SK-N-SH treated with all-trans-retinoic acid at 6 μM for 48 hours (cell line): ENCODE measurements around the gene TFR2.

Source experiments
- ATAC-seq: fragments of 200-7000 bp; cut with Tn5 transposase; 3 replicates; pipeline ENCODE4 v1.9.1; 2020; ENCODE audit warnings: mild to moderate bottlenecking, moderate library complexity
- ARNTL ChIP-seq: fragments of 450-650 bp; formaldehyde crosslinking; IDR thresholded peaks from 2 replicates; pipeline ENCODE4 v1.5.0; 2020; ENCODE audit warnings: low read depth, mild to moderate bottlenecking, moderate library complexity, borderline replicate concordance
- BACH2 ChIP-seq: fragments of 250-450 bp; sonication (Bioruptor Pico); IDR thresholded peaks from 2 replicates; pipeline ENCODE4 v1.9.0; 2021; ENCODE audit warnings: mild to moderate bottlenecking, borderline replicate concordance
- CREB5 ChIP-seq: fragments of 250-450 bp; sonication (Bioruptor Pico); IDR thresholded peaks from 2 replicates; pipeline ENCODE4 v1.5.1; 2020; ENCODE audit warnings: low read depth, mild to moderate bottlenecking, moderate library complexity
- CSDC2 ChIP-seq: fragments of 250-450 bp; sonication (Bioruptor Pico); IDR thresholded peaks from 2 replicates; pipeline ENCODE4 v1.5.0; 2020; ENCODE audit warnings: mild to moderate bottlenecking, moderate library complexity
- CSRNP3 ChIP-seq: fragments of 250-450 bp; sonication (Bioruptor Pico); IDR thresholded peaks from 2 replicates; pipeline ENCODE4 v1.5.1; 2021; ENCODE audit warnings: mild to moderate bottlenecking, moderate library complexity
- ESRRG ChIP-seq: fragments of 250-450 bp; sonication (Bioruptor Pico); IDR thresholded peaks from 2 replicates; pipeline ENCODE4 v1.6.1; 2021; ENCODE audit warnings: mild to moderate bottlenecking
- GLIS3 ChIP-seq: fragments of 250-450 bp; sonication (Bioruptor Pico); IDR thresholded peaks from 2 replicates; pipeline ENCODE4 v1.5.0; 2020; ENCODE audit warnings: mild to moderate bottlenecking, moderate library complexity
- ISL1 ChIP-seq: fragments of 250-450 bp; sonication (Bioruptor Pico); IDR thresholded peaks from 2 replicates; pipeline ENCODE4 v2.1.2; 2022; ENCODE audit warnings: mild to moderate bottlenecking, moderate library complexity
- OSR1 ChIP-seq: fragments of 250-450 bp; sonication (Bioruptor Pico); IDR thresholded peaks from 2 replicates; pipeline ENCODE4 v1.8.0; 2022; ENCODE audit warnings: moderate library complexity, mild to moderate bottlenecking, inconsistent platforms
- PATZ1 ChIP-seq: fragments of 250-450 bp; sonication (Bioruptor Pico); IDR thresholded peaks from 2 replicates; pipeline ENCODE4 v1.8.0; 2020; ENCODE audit warnings: mild to moderate bottlenecking, moderate library complexity, borderline replicate concordance
- POU6F1 ChIP-seq: fragments of 250-450 bp; sonication (Bioruptor Pico); IDR thresholded peaks from 2 replicates; pipeline ENCODE4 v1.8.0; 2021; ENCODE audit warnings: low read depth, mild to moderate bottlenecking, moderate library complexity, borderline replicate concordance
- PPARA ChIP-seq: fragments of 250-450 bp; sonication (Bioruptor Pico); IDR thresholded peaks from 2 replicates; pipeline ENCODE4 v1.5.0; 2020; ENCODE audit warnings: mild to moderate bottlenecking, borderline replicate concordance
- RARB ChIP-seq: fragments of 250-450 bp; sonication (Bioruptor Pico); IDR thresholded peaks from 2 replicates; pipeline ENCODE4 v1.8.0; 2021; ENCODE audit warnings: mild to moderate bottlenecking, moderate library complexity
- SNAI2 ChIP-seq: fragments of 250-450 bp; sonication (Bioruptor Pico); IDR thresholded peaks from 2 replicates; pipeline ENCODE4 v1.5.0; 2020; ENCODE audit warnings: mild to moderate bottlenecking, moderate library complexity
- TCF4 ChIP-seq: fragments of 250-450 bp; sonication (Bioruptor Pico); IDR thresholded peaks from 2 replicates; pipeline ENCODE4 v1.8.0; 2021; ENCODE audit warnings: mild to moderate bottlenecking, moderate library complexity, borderline replicate concordance
- TOX ChIP-seq: fragments of 250-450 bp; sonication (Bioruptor Pico); IDR thresholded peaks from 2 replicates; pipeline ENCODE4 v1.8.0; 2021; ENCODE audit warnings: mild to moderate bottlenecking, moderate library complexity, borderline replicate concordance
- TSHZ2 ChIP-seq: fragments of 250-450 bp; sonication (Bioruptor Pico); IDR thresholded peaks from 2 replicates; pipeline ENCODE4 v1.5.0; 2020; ENCODE audit warnings: mild to moderate bottlenecking, moderate library complexity
- ZC3H10 ChIP-seq: fragments of 250-450 bp; sonication (Bioruptor Pico); IDR thresholded peaks from 2 replicates; pipeline ENCODE4 v1.5.1; 2021; ENCODE audit warnings: mild to moderate bottlenecking, moderate library complexity
- ZFP3 ChIP-seq: fragments of 250-450 bp; sonication (Bioruptor Pico); IDR thresholded peaks from 2 replicates; pipeline ENCODE4 v1.5.0; 2020; ENCODE audit warnings: mild to moderate bottlenecking, moderate library complexity
- ZFP30 ChIP-seq: fragments of 450-650 bp; formaldehyde crosslinking; IDR thresholded peaks from 2 replicates; pipeline ENCODE4 v1.5.0; 2022; ENCODE audit warnings: mild to moderate bottlenecking, moderate library complexity
- ZNF70 ChIP-seq: fragments of 450-650 bp; formaldehyde crosslinking; IDR thresholded peaks from 2 replicates; pipeline ENCODE4 v1.5.0; 2020; ENCODE audit warnings: mild to moderate bottlenecking, moderate library complexity
- ZNF8 ChIP-seq: fragments of 450-650 bp; formaldehyde crosslinking; IDR thresholded peaks from 2 replicates; pipeline ENCODE4 v1.5.0; 2020; ENCODE audit warnings: mild to moderate bottlenecking, moderate library complexity

TFR2 gene

GRCh38 chr7:100595188-100595587, 46.2 kb downstream of the TFR2 start:
- no peak for ATAC-seq
- TF ChIP-seq PPARA (CRISPR knock-in tag) = no peak
- no peak for TF ChIP-seq ZC3H10 (CRISPR knock-in tag)
- no peak for TF ChIP-seq ARNTL (CRISPR knock-in tag)
- TF ChIP-seq ZFP3 (CRISPR knock-in tag) = no peak
- TF ChIP-seq POU6F1 (CRISPR knock-in tag) = no peak
- no peak for TF ChIP-seq SNAI2
- TF ChIP-seq ESRRG (CRISPR knock-in tag) = no peak
- TF ChIP-seq BACH2 = no peak
- no peak for TF ChIP-seq ZFP30
- TF ChIP-seq ZNF70 (CRISPR knock-in tag) = no peak
- TF ChIP-seq GLIS3 (CRISPR knock-in tag) = no peak

- no peak for ATAC-seq
- TF ChIP-seq TOX (CRISPR knock-in tag) (no peak), ZNF8 (CRISPR knock-in tag) (no peak), OSR1 (CRISPR knock-in tag) (no peak), ZFP3 (CRISPR knock-in tag) (no peak), PPARA (CRISPR knock-in tag) (no peak), ISL1 (CRISPR knock-in tag) (no peak), POU6F1 (CRISPR knock-in tag) (no peak), CSRNP3 (no peak), ZNF70 (CRISPR knock-in tag) (no peak), ZC3H10 (CRISPR knock-in tag) (no peak), TSHZ2 (CRISPR knock-in tag) (no peak), RARB (CRISPR knock-in tag) (no peak)
These were observed 49.8 kb downstream of the TFR2 start for GRCh38 chr7:100591596-100591995.

- no peak for ATAC-seq
These were observed 51.1 kb downstream of the TFR2 start for GRCh38 chr7:100590077-100590737.

More at GRCh38 chr7:100590077-100590737, 51.1 kb downstream of the TFR2 start:
- TF ChIP-seq RARB (CRISPR knock-in tag) = no peak
- TF ChIP-seq TOX (CRISPR knock-in tag) = no peak
- no peak for TF ChIP-seq CSRNP3
- no peak for TF ChIP-seq SNAI2
- TF ChIP-seq PATZ1 (CRISPR knock-in tag) = no peak
- TF ChIP-seq CREB5 = no peak
- no peak for TF ChIP-seq ARNTL (CRISPR knock-in tag)
- TF ChIP-seq TCF4 (CRISPR knock-in tag) = no peak
- TF ChIP-seq ZC3H10 (CRISPR knock-in tag) = no peak
- TF ChIP-seq ZFP3 (CRISPR knock-in tag) = no peak
- TF ChIP-seq CSDC2 = no peak
- no peak for TF ChIP-seq PPARA (CRISPR knock-in tag)
- TF ChIP-seq ESRRG (CRISPR knock-in tag) = no peak
